Measurements from ENCODE around the gene SNX6.
"Not testable (repeated sequence)": the region's sequence is repeated elsewhere in the genome, so short reads cannot be mapped to it uniquely, and the experiment has no call there.

The SNX6 gene

GRCh38 chr14:34629657-34630529 is at the start of gene SNX6:
Gene SNX6, minus strand, starts transcription at chr14:34630148. Its CDS starts 32 bp downstream, at chr14:34630116.
- peak; percentile 82 for DNase-seq (ENCODE audit: low read depth)

GRCh38 chr14:34678735-34679134 is 48.8 kb upstream of the SNX6 start:
- no peak for DNase-seq (ENCODE audit: low read depth)

GRCh38 chr14:34678306-34678705 is 48.4 kb upstream of the SNX6 start:
- no peak for DNase-seq (ENCODE audit: low read depth)

- DNase-seq (ENCODE audit: low read depth) = no peak
These were observed 46.7 kb upstream of the SNX6 start for GRCh38 chr14:34676516-34677211.

- DNase-seq (ENCODE audit: low read depth) = no peak
These were observed 43.8 kb upstream of the SNX6 start for GRCh38 chr14:34673702-34674101.

- no peak for DNase-seq (ENCODE audit: low read depth)
These were observed 41.8 kb upstream of the SNX6 start for GRCh38 chr14:34671716-34672115.

GRCh38 chr14:34668111-34668510 is 38.2 kb upstream of the SNX6 start:
- DNase-seq (ENCODE audit: low read depth) = no peak

GRCh38 chr14:34667007-34667406 is 37.1 kb upstream of the SNX6 start:
- no peak for DNase-seq (ENCODE audit: low read depth)

- peak; percentile 96 for DNase-seq (ENCODE audit: low read depth)
These were observed 36.0 kb upstream of the SNX6 start for GRCh38 chr14:34665785-34666435.

- no peak for DNase-seq (ENCODE audit: low read depth)
These were observed 32.7 kb upstream of the SNX6 start for GRCh38 chr14:34662561-34663088.

GRCh38 chr14:34660796-34661195 is 30.8 kb upstream of the SNX6 start:
- no peak for DNase-seq (ENCODE audit: low read depth)

GRCh38 chr14:34655959-34656358 is 26.0 kb upstream of the SNX6 start:
- no peak for DNase-seq (ENCODE audit: low read depth)

GRCh38 chr14:34653073-34653472 is 23.1 kb upstream of the SNX6 start:
- not testable (repeated sequence) for DNase-seq (ENCODE audit: low read depth)

GRCh38 chr14:34652348-34652747 is 22.4 kb upstream of the SNX6 start:
- not testable (repeated sequence) for DNase-seq (ENCODE audit: low read depth)

GRCh38 chr14:34650786-34651584 is 21.0 kb upstream of the SNX6 start:
- DNase-seq (ENCODE audit: low read depth) = peak; percentile 100

- DNase-seq (ENCODE audit: low read depth) = not testable (repeated sequence)
These were observed 20.1 kb upstream of the SNX6 start for GRCh38 chr14:34650006-34650405.

GRCh38 chr14:34649344-34649743 is 19.4 kb upstream of the SNX6 start:
- peak; percentile 98 for DNase-seq (ENCODE audit: low read depth)

- DNase-seq (ENCODE audit: low read depth) = no peak
These were observed 16.8 kb upstream of the SNX6 start for GRCh38 chr14:34646570-34647255.

GRCh38 chr14:34643361-34643760 is 13.4 kb upstream of the SNX6 start:
- DNase-seq (ENCODE audit: low read depth) = no peak

- no peak for DNase-seq (ENCODE audit: low read depth)
These were observed 12.6 kb upstream of the SNX6 start for GRCh38 chr14:34642595-34642994.

- no peak for DNase-seq (ENCODE audit: low read depth)
These were observed 10.9 kb upstream of the SNX6 start for GRCh38 chr14:34640826-34641225.

Data from EH (cell line).